Measurements from ENCODE around the gene PLEKHG2. TPM values are rescaled to one million over a fixed set of nuclear protein-coding genes. Genes with fewer than 3 reads are reported as not detected.
"Not testable (repeated sequence)": the region's sequence is repeated elsewhere in the genome, so short reads cannot be mapped to it uniquely, and the experiment has no call there.

PLEKHG2 gene
- total RNA-seq, 1 donor from 2014 or later = 172 TPM

DNA sequence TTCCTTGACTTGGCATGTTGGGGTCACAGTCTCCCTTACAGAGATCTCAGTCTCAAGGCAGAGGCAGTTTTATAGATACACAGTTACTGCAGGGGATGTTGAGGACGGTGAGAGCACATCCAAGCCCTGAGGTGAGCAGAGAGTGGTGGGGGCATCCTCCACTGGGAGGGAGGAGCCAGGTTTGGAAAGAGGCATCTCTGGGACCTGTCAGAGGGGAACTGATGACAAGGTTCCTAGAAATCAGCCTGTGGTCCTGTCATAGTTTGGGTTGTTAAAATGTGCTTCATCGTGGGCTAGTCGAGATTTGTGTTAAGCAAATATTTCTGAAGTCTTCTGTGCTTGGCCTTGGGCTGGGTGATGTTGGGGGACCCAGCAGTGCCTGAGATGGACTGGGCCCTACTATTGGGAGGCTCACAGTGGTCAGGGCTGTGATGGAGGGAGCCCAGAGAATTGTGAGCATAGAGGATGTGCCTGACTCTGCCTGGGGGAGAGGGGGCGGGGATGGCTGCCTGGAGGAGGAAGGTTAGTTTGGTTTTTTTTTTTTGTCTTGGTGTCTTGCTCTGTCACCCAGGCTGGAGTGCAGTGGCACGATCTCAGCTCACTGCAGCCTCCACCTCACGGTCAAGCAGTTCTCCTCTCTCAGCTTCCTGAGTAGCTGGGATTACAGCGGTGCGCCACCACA lies 36.8 kb downstream of the PLEKHG2 start:
- Mint-ChIP-seq H3K27me3 (ENCODE audit: unreplicated experiment) (peaks cover 12% of the 10 kb centered on the region), H3K9me3 (ENCODE audit: unreplicated experiment) (no peaks in the 10 kb centered on the region), H3K4me3 (ENCODE audit: unreplicated experiment) (peak overlapping the region; percentile 60), H3K36me3 (ENCODE audit: low read depth, unreplicated experiment) (peaks cover 33% of the 10 kb centered on the region), H3K27ac (ENCODE audit: unreplicated experiment) (no peak overlapping the region), H3K4me1 (ENCODE audit: unreplicated experiment) (peaks cover 36% of the 10 kb centered on the region)
- no peak for DNase-seq (ENCODE audit: low spot score)
- TF ChIP-seq, protein P1, sequence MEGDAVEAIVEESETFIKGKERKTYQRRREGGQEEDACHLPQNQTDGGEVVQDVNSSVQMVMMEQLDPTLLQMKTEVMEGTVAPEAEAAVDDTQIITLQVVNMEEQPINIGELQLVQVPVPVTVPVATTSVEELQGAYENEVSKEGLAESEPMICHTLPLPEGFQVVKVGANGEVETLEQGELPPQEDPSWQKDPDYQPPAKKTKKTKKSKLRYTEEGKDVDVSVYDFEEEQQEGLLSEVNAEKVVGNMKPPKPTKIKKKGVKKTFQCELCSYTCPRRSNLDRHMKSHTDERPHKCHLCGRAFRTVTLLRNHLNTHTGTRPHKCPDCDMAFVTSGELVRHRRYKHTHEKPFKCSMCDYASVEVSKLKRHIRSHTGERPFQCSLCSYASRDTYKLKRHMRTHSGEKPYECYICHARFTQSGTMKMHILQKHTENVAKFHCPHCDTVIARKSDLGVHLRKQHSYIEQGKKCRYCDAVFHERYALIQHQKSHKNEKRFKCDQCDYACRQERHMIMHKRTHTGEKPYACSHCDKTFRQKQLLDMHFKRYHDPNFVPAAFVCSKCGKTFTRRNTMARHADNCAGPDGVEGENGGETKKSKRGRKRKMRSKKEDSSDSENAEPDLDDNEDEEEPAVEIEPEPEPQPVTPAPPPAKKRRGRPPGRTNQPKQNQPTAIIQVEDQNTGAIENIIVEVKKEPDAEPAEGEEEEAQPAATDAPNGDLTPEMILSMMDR (IDR thresholded peaks at IDR 0.05; ENCODE audit: unreplicated experiment) = no peak

DNA sequence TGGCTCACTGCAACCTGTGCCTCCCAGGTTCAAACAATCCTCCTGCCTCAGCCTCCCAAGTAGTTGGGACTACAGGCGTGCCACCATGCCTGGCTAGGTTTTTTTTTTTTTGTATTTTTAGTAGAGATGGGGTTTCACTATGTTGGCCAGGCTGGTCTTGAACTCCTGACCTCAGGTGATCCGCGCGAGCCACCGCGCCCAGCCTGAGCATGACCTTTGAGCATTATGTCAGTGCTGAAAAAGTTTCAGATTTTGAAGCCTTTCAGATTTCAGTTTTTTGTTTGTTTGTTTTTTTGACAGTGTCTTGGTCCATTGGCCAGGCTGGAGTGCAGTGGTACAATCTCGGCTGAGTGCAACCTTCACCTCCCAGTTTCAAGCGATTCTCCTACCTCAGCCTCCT lies 38.8 kb downstream of the PLEKHG2 start:
- H3K4me3 Mint-ChIP-seq (ENCODE audit: unreplicated experiment); H3K27ac Mint-ChIP-seq (ENCODE audit: unreplicated experiment); DNase-seq (ENCODE audit: low spot score); H3K9me3 Mint-ChIP-seq (ENCODE audit: unreplicated experiment); H3K27me3 Mint-ChIP-seq (ENCODE audit: unreplicated experiment): not testable (repeated sequence)
- peaks cover 19% of the 10 kb centered on the region for H3K4me1 Mint-ChIP-seq (ENCODE audit: unreplicated experiment)
- H3K36me3 Mint-ChIP-seq (ENCODE audit: low read depth, unreplicated experiment) = peaks cover 36% of the 10 kb centered on the region

DNA sequence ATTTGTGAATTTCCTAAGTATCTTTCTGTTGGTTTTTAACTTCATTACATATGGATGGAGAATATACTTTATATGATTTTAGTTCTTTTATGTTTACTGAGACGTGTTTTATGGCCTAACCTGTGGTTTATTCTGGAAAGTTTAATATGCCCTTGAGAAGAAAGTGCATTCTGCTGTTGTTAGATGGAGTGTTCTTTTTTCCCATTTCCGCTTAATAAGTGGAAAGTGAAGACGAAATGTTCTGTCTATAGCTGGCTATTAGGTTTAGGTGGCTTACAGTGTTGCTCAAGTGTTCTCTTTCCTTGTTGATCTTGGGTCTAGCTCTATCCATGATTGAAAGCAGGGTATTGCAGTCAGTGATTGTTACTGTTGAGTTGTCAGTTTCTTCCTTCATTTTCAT lies 50.9 kb downstream of the PLEKHG2 start:
- Mint-ChIP-seq H3K9me3 (ENCODE audit: unreplicated experiment) (no peaks in the 10 kb centered on the region), H3K36me3 (ENCODE audit: low read depth, unreplicated experiment) (peaks cover 50% of the 10 kb centered on the region), H3K27me3 (ENCODE audit: unreplicated experiment) (peaks cover 7% of the 10 kb centered on the region), H3K4me3 (ENCODE audit: unreplicated experiment) (no peak overlapping the region), H3K27ac (ENCODE audit: unreplicated experiment) (no peak overlapping the region), H3K4me1 (ENCODE audit: unreplicated experiment) (no peaks in the 10 kb centered on the region)
- no peak for DNase-seq (ENCODE audit: low spot score)
- TF ChIP-seq, protein P1 (IDR thresholded peaks at IDR 0.05; ENCODE audit: unreplicated experiment) = no peak

DNA sequence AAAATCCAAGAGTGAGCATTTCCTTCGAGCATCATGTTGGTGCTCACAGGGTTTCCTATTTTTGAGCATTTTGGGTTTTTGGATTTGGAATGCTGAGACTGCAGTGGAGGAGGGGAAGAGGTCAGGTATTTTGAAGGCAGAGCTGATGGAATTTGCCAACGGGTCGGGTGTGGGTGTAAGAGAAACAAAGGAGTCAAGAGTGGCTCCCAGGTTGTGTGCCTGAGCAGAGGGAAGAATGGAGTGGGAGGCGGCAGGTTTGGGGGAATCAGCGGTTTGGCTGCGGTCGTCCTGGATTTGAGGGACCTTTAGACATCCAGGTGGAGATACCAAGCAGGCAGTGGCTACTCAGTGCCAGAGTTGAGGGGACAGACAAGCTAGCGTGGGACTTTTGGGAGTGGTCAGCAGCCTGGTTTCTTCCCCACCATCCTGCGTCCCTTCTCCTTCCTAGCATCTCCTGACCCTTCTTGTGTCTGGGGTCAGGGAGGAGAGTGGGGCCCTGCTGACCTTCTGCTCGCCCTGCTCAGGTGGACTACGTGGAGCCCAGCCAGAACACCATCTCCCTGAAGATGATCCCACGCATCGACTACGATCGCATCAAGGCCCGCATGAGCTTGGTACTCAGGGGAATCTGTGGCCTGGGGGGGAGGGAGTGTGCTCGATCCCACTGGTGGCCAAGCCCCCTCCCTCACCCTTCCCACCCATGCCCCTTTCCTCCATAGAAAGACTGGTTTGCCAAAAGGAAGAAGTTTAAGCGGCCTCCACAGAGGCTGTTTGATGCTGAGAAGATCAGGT lies 53.7 kb downstream of the PLEKHG2 start:
- H3K4me1 Mint-ChIP-seq (ENCODE audit: unreplicated experiment) = no peaks in the 10 kb centered on the region
- H3K9me3 Mint-ChIP-seq (ENCODE audit: unreplicated experiment) = no peaks in the 10 kb centered on the region
- peak overlapping the region; percentile 6 for H3K27ac Mint-ChIP-seq (ENCODE audit: unreplicated experiment)
- H3K27me3 Mint-ChIP-seq (ENCODE audit: unreplicated experiment) = peaks cover 8% of the 10 kb centered on the region
- peaks cover 55% of the 10 kb centered on the region for H3K36me3 Mint-ChIP-seq (ENCODE audit: low read depth, unreplicated experiment)
- peak overlapping the region; percentile 27 for H3K4me3 Mint-ChIP-seq (ENCODE audit: unreplicated experiment)
- DNase-seq (ENCODE audit: low spot score) = no peak
- TF ChIP-seq, protein P1 (IDR thresholded peaks at IDR 0.05; ENCODE audit: unreplicated experiment) = no peak

DNA sequence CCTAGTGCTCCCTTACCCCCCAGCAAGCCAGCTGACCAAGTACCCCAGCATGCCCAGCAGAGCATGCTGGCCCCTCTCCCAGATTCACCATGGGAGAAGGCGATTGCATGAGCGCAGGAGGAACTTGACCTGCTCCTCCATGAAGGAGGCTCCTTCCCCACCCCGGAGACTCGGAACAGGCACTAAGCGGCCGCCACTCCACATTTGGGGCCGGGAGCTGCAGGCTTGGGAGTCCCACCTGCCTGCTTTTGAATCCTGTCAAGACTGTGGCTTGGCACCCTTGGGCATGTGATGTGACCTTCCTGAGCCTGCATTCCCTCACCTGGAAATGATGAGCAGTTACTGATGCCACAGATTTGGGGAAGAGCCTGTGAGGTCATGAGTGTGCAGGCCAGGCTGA lies 55.5 kb downstream of the PLEKHG2 start:
- Mint-ChIP-seq H3K4me1 (ENCODE audit: unreplicated experiment) (no peaks in the 10 kb centered on the region), H3K36me3 (ENCODE audit: low read depth, unreplicated experiment) (peaks cover 60% of the 10 kb centered on the region), H3K27me3 (ENCODE audit: unreplicated experiment) (peaks cover 11% of the 10 kb centered on the region), H3K4me3 (ENCODE audit: unreplicated experiment) (peak overlapping the region; percentile 7), H3K9me3 (ENCODE audit: unreplicated experiment) (no peaks in the 10 kb centered on the region), H3K27ac (ENCODE audit: unreplicated experiment) (no peak overlapping the region)
- TF ChIP-seq, protein P1 (IDR thresholded peaks at IDR 0.05; ENCODE audit: unreplicated experiment) = no peak
- DNase-seq (ENCODE audit: low spot score) = no peak
